ENCODE data around the gene ABCD4. TPM values are rescaled to one million over a fixed set of nuclear protein-coding genes. Genes with fewer than 3 reads are reported as not detected.
"Not testable (repeated sequence)": the region's sequence is repeated elsewhere in the genome, so short reads cannot be mapped to it uniquely, and the experiment has no call there.

The ABCD4 gene
- polyA plus RNA-seq (ENCODE audit: insufficient read length in 10 of 10) = 10 to 100 TPM; 37.2 to 81.8 (median 53.8) TPM
- long read RNA-seq, donor 1, partial matches to known transcripts = 0 of 2 reads
- long read RNA-seq, donor 1, other reads (novel, unspliced or antisense) = 0 of 2 reads
- long read RNA-seq, donor 2, partial matches to known transcripts = 0 of 5 reads
- long read RNA-seq, donor 2, other reads (novel, unspliced or antisense) = 0 of 5 reads
- long read RNA-seq, donor 3 = 0 reads
- long read RNA-seq, donor 4, partial matches to known transcripts = 0 of 1 reads
- long read RNA-seq, donor 4, other reads (novel, unspliced or antisense) = 0 of 1 reads
- long read RNA-seq, donor 5, partial matches to known transcripts = 0 of 3 reads
- long read RNA-seq, donor 5, other reads (novel, unspliced or antisense) = 0 of 3 reads
- long read RNA-seq, donor 6, partial matches to known transcripts = 8 of 9 reads
- long read RNA-seq, donor 6, other reads (novel, unspliced or antisense) = 0 of 9 reads
- long read RNA-seq, donor 7, partial matches to known transcripts = 0 of 8 reads
- long read RNA-seq, donor 7, other reads (novel, unspliced or antisense) = 0 of 8 reads
- long read RNA-seq, donor 8, partial matches to known transcripts = 5 of 9 reads
- long read RNA-seq, donor 8, other reads (novel, unspliced or antisense) = 0 of 9 reads
- long read RNA-seq, donor 9, partial matches to known transcripts = 0 of 2 reads
- long read RNA-seq, donor 9, other reads (novel, unspliced or antisense) = 0 of 2 reads

GRCh38 chr14:74302634-74303569, at the start of gene ABCD4:
Gene ABCD4, minus strand, starts transcription at chr14:74302934. Its CDS starts 22 bp downstream, at chr14:74302912.
- peak; percentile 92 to 97 (median 93) for DNase-seq

GRCh38 chr14:74350928-74351323, 48.2 kb upstream of the ABCD4 start:
- DNase-seq = no peak

GRCh38 chr14:74350211-74350927, 47.6 kb upstream of the ABCD4 start:
- no peak for DNase-seq

DNA sequence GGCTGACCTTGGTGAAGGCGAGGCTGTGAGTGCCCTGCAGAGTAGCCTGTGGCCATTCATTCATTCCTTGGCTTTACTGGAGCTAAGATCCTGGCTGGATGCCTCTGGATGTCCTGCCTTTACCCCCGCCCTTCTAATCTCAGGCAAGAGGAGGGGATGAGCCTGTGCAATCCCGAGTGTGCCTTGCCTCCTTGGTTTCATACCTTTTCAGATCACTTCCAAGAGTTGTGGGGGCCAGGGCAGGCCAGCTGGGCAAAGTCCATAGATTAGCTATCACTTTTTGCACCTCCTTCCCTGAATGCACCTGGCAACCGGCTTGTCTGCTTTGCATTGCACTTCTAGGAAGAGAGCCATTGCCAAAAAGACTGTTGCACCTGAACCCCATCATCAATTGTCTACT, 47.0 kb upstream of the ABCD4 start:
- no peak for DNase-seq

GRCh38 chr14:74348735-74349463, 46.2 kb upstream of the ABCD4 start:
- DNase-seq = no peak

DNA sequence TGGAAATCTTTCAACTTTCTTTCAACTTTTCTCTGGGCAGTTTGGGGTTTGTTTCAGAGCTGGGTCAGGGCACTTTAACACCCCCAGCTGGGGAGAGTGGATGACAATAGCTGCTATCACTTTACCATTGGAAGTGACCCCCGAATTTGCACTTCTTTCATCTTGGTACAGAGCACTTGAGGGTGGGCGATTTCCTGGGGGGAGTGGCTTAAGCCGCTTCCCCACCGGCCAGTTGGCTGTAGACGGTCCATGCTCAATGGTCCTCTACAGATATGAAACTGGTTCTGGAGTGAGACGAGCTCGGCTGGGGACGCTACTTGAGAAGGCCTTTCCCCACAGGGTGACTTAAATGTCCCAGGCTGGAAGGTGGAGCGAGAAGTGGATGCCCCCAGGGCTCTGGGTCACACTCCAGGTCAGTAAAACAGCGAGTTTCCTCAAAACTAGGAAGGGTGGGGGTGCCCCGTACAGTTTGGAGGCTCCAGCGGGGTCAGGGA, 45.6 kb upstream of the ABCD4 start, which contains the start of gene VRTN:
VRTN (plus strand) TSS at position 231 of the 494 bp plus-strand sequence. CDS start 8,313 bp downstream, outside the sequence.
- DNase-seq = no peak

GRCh38 chr14:74347795-74348100, 45.0 kb upstream of the ABCD4 start:
- no peak for DNase-seq

GRCh38 chr14:74347097-74347794, 44.5 kb upstream of the ABCD4 start:
- DNase-seq = no peak

DNA sequence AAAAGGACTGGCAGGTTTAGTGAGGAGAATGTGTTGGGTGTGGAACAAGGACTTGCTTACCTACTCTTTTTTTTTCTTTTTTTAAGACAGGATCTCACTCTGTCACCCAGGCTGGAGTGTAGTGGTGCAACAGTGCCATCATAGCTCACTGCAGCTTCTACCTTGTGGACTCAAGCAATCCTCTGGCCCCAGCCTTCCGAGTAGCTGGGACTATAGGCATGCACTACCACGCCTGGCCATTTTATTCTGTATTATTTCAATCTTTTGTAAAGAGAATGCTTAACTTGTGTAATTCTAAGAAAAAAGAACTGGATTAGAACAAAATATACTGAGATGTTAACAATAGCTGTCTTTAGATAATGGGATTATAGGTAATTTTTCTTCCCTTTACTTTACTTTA, 43.6 kb upstream of the ABCD4 start:
- DNase-seq = no peak

DNA sequence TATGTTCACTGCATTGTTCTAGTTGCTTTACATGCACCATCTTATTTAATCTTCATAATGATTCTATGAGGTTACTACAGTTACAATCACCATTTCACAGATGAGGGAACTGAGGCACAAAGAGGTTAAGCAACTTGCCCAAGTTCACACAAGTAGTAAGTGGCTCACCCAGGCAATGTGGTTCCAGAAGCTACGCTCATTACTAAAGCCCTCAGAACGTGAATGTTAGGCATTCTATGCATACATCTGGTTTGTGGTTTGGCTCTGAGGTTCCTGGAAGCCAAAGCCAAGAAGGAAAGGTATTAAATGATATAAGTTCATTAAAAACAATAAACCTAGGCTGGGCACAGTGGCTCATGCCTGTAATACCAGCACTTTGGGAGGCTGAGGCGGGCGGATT, 31.2 kb upstream of the ABCD4 start:
- peak in 1 of 3 donors; percentile 41 for DNase-seq

GRCh38 chr14:74329950-74330552, 27.3 kb upstream of the ABCD4 start:
- not testable (repeated sequence) for DNase-seq

DNA sequence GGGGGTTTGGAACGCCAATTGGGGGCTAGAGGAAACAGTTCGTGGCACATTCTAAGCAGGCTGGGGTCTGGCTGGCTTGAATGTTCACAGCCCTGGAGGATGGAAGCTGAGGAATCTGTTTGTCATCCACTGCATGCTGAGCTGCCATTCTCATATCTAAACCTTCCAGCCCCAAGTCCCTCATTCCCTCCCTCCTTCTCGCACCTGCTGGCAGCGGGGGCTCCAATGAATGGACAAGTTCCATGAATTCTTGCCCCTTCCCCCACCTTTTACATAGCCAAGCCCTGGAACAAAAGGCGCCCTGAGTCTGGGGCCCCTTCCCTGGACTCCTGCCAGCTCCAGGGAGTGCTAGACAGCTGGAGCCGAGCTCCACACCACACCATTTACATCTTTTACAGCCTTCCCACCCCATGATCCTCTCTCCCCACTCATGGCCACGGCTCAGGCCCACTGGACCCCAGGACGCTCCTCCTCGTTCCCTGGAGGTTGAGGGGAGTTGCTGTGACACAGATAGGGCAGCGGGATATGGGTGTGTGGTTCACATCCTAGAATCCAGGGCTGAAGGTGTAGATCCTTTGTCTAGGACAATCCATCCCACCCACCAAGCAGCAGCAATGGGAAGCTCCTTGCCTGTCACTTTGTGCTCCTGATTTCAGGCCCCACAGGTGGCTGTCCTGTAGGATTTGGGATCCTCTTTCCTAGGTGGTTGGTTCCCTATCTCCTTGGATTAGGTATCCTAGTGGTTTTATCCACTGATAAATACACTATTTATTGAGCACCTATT, 23.8 kb upstream of the ABCD4 start:
- peak in 2 of 3 donors; percentile 3 to 38 for DNase-seq

GRCh38 chr14:74325446-74325845, 22.7 kb upstream of the ABCD4 start:
- DNase-seq = no peak

GRCh38 chr14:74324931-74325361, 22.2 kb upstream of the ABCD4 start:
- peak in 2 of 3 donors; percentile 12 to 37 for DNase-seq

DNA sequence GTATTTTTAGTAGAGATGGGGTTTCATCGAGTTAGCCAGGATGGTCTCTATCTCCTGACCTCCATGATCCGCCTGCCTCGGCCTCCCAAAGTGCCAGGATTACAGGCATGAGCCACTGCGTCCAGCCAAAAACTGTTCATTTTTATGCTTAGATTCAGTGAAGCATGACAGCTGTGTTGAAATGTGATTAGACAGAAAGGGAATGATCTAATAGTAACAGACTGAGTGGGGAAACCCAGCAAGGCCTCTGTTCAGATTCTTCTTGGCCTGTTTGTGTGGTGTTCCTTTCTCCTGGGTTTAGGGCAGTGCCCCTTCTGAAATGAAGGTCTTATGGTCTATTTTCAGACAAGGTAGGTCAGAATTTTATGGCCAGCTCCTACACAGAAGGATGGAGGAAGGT, 11.8 kb upstream of the ABCD4 start:
- no peak for DNase-seq

DNA sequence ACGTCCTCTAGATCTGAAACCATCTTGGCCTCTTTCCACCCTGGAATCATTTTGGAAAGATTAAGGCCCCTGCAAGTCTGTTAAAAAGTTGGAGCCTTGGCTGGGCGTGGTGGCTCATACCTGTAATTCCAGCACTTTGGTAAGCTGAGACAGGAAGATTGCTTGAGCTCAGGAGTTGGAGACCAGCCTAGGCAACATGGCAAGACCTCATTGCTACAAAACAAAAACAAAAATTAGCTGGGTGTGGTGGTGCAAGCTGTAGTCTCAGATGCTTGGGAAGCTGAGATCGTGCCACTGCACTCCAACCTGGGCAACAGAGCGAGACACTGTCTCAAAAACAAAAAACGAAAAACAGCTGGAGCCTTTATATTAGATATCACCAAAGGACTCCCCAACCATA, 10.9 kb upstream of the ABCD4 start:
- DNase-seq = no peak

GRCh38 chr14:74312161-74312560, 9.4 kb upstream of the ABCD4 start:
- DNase-seq = no peak
